GM19025 (cell line): ENCODE results near the gene SPTLC1.

ENCODE experiments used
- ATAC-seq: cut with Tn5 transposase; IDR thresholded peaks from one replicate; pipeline ENCODE4 v1.9.1; 2021; ENCODE audit warnings: mild to moderate bottlenecking, low read depth, moderate library complexity; ENCODE audit not compliant: unreplicated experiment

Gene SPTLC1

GRCh38 chr9:92100237-92100911 is 14.8 kb downstream of the SPTLC1 start:
- no peak for ATAC-seq

GRCh38 chr9:92098638-92099037 is 16.6 kb downstream of the SPTLC1 start:
- no peak for ATAC-seq

- ATAC-seq: no peak
These were observed 17.2 kb downstream of the SPTLC1 start for GRCh38 chr9:92097997-92098482.

DNA sequence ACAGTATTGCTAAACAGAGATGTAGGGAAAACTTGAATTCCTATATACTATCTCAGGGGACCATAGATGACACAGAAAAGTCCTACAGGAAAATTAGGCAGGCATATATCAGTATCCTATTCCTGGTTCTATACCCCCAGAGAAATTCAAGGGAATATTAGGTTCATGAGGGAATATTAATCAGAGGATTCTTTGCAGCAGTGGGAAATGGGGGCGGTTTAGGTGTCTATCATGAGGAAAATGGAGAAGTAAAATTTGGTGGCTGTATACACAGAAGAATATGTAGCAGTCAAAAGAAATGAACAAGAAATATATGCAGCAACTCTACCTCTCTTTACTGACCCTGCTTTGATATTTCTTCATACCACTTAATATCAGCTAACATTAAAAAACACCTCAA is 20.0 kb downstream of the SPTLC1 start:
- ATAC-seq: no peak

DNA sequence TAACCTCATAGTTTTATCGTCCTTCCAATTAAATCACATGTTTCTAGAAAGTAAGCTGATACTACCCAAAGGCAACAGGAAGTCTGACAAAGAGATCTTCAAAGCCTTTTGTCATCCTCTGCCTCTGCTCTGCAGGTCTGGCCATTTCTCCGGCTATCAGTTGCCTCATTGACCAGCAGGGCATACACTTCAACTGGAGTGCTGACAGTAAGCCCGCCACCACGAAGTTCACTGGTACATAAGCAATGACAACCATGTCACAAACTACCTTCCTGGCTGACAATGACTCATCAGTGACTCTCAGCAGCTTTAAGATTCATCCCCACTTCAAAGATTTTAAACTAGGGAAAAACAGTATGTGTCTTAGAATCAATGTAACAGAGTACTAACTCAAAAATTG is 20.6 kb downstream of the SPTLC1 start:
- no peak for ATAC-seq

DNA sequence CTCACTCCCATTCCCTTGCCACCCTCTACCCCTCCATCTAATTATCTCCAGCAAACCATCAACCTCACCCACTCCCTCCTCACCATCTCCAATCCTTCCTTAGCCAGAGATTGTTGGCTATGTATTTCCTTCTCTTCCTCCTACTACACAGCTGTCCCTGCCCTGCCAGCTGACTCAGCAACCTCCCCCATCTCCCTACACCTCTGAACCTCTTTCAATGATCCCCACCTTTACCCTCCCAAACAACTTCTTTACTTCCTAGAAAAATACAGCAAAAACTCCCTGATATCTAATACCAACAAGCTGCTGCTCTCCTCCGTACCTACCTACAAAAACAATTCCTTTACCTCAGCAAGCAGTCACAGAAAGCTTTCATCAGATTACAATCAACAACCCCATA is 37.3 kb downstream of the SPTLC1 start:
- no peak for ATAC-seq

DNA sequence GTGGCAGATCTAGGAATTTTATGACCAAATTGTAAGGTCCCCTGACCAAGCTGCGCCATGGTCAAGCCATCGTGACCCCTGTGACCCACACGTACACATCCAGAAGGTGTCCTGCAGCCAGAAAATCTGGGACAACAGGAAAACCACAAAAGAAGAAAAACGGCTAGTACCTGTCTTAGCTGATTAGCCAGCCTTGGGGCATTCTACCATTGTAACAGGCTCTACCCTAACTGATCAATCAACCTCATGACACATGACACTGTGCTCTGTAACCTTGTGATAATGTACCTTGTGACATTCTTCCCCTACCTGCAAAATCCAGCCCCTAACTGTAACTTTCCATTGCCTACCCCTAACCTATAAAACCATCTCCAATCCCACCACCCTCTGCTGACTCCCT is 43.6 kb downstream of the SPTLC1 start:
- ATAC-seq: no peak

DNA sequence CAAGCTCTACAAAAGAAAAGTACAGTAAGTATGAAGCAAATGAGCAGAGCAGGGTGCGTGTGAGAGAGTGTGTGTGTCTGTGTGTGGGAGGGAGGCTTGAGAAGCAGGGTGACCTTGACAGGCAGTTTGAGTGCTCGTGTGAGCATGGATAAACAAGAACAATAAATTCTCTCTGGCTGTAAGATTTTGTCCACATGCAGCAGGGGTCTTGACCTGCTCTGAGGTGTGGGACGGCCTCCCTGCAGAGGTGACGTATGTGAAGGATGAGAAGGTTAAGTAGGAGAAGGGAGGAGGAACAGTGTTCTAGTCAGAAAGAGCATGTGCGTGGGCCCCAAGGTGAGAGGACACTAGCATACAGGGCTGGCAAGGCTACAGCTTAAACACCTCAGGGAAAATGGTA is 49.0 kb downstream of the SPTLC1 start:
- ATAC-seq: no peak

DNA sequence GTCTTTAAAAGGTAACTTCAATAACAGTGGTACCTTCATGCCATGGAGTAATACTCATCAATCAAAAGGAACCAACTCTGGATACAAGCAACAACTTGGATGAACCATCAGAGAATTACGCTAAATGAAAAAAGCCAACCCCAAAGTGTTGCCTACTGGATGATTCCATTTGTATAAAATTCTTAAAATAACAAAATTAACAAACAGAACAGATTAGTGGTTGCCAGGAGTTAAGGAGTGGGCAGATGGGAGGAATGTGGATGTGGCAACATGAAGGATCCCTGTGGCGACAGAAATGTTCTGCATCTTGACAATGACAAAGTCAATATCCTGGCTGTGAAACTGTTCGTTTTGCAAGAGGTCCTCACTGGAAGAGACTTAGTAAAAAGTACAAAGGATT is 50.5 kb downstream of the SPTLC1 start:
- ATAC-seq: no peak

- ATAC-seq: no peak
These were observed 54.0 kb downstream of the SPTLC1 start for GRCh38 chr9:92061184-92061583.

- no peak for ATAC-seq
These were observed 55.6 kb downstream of the SPTLC1 start for GRCh38 chr9:92059661-92060060.

- ATAC-seq: no peak
These were observed 56.3 kb downstream of the SPTLC1 start for GRCh38 chr9:92058723-92059444.

DNA sequence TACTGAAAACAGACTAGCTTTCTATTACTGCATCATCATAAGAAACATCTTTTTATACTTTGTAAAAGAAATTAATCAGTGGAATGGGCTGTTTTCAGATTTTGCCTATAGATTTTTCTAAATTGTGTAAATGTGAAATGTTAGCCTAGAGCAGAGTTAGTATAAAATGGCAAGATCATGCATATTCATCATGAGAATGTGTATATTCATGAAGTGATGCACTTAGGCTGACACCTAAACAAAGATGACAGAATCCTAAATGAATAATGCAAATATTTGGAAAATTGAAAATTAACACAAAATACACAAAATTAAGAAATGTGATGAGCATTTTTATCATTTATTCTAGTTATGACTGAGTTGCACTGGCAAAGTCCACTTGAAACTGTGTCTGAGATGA is 57.2 kb downstream of the SPTLC1 start:
- ATAC-seq: no peak

GRCh38 chr9:92057226-92057625 is 58.0 kb downstream of the SPTLC1 start:
- no peak for ATAC-seq

GRCh38 chr9:92055624-92056023 is 59.6 kb downstream of the SPTLC1 start:
- no peak for ATAC-seq

DNA sequence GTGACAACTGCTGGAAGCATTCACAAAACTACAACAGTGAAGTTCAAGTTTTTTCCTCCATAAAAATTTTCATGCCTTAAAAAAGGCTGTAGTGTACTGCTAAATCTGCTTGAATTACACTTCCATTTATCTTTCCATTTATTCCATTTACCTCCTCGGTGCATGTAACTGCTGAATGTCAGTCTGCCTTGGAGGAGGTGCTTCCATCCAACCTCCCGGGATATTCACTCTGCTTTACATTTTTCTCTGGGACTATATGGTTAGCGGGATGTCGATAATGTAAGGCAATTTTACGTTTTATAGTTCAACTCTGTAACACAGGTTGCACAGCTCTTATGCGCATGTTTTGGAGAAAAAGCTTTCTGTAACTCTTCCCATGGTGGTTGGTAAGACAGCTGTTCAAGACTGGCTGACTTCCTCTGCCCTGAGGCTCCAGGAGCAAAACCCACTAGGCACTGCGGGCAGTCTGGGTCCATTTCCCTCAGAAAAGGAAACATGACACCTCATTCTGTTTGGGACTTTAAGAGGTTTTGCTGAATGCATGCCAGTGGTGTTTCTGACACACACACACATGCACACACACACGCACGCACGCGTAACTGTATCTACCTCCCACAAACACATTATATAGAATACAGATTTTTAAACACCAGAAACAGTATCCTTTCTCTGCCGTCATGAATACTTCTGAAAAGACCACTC is 66.1 kb downstream of the SPTLC1 start:
- ATAC-seq: no peak

DNA sequence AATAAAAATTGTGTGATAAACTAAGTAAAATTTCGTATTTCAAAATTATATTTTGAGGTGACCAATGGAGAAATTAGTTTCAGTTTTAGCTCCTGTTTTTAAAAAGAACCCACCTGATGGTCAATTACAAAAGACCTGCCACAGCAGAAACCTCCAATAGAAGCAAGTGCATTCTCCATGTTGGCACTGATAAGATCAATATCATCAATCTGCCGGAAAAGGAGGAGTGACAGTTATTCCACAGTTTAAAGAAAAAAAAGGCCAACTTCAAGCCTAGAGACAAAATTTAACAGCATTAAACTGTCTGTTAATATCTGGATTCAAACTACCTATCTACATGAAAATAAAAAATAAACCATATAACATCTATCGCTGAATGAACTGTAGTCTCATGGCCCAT is 67.7 kb downstream of the SPTLC1 start:
- ATAC-seq: no peak

DNA sequence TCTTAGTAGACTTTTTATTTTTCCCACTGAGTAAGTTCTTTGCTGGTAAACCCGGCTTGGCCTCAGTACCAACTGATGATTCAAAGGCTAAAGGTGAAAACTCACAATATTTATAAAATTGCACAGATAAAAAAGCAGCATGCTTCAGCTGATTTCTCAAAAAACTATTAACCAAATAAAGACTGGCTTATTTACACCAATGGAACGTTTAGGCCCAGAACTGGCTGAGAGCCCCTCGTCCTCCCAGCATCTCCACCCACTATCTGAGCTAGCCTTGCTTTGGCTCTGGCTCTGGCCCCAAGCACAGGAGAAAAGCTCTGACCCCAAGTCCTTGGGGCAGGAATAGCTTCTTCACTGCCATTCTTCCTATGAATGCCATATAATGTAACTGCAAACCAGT is 68.5 kb downstream of the SPTLC1 start:
- ATAC-seq: no peak

DNA sequence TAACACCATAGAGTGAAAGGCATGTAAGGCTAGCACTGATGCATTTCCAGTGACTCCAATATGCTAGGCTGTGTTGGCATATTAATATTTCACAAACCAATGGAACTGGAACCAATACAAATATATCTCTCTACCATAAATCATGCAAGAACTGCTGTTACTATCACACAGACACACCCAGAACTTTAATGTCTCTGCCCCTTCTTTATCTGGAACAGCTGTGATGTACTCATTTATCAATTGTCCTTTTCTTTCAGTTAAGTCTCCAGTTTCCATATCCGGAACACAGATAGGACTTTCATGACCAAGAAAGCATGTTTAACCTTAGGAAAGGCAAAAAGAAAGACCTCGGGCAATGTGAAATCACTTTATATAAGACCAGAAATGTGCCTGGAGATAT is 70.3 kb downstream of the SPTLC1 start:
- no peak for ATAC-seq

DNA sequence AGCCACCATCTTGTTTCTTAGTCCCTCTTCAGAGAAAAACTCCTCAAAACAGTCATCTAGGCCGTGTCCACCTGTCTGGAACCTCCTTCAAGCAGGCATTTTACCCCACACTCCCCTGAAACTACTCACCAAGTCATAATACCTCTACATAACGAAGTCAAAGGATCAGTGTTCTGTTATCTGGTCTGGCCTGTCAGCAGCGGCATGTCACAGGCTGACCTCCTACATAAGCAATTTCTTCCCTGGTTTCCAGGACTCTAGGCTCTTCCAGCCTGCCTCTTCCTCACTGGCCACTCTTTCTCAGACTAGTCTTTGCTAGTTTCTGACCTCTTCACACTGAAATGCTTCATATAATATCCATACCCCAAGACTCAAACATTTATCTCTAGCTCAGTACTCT is 72.2 kb downstream of the SPTLC1 start:
- no peak for ATAC-seq

DNA sequence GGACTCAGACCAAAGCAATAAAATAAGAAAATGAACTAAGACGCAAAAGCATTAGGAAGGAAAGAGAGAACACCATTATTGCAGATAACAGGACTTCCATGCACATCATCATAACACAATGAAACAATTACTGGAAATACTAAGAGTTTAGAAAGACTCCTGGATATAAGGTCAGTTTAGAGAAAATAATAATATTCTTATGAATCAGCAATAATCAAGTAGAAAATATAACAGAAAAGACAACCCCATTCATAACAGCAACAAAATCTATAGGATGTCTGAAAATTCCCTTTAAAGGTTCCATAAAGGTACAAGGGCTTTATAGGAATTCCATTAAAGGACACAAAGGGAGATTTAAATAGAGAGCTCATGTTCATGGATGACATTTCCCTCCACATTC is 73.0 kb downstream of the SPTLC1 start:
- ATAC-seq: no peak

- no peak for ATAC-seq
These were observed 78.5 kb downstream of the SPTLC1 start for GRCh38 chr9:92036756-92037155.
